GM23248 (cell line): ENCODE results near the gene EFCAB6.

Experiments used
- EZH2 ChIP-seq: fragments of 200-600 bp; sonication (generic); IDR thresholded peaks from 2 replicates; pipeline ENCODE4 v1.6.1; 2018; ENCODE audit warnings: antibody characterized with exemption, mild to moderate bottlenecking; ENCODE audit not compliant: insufficient read depth, poor library complexity, severe bottlenecking
- EZH2phosphoT487 ChIP-seq: fragments of 200-600 bp; sonication (generic); IDR thresholded peaks from 2 replicates; pipeline ENCODE4 v1.6.1; 2018; ENCODE audit warnings: antibody characterized with exemption, moderate library complexity, mild to moderate bottlenecking, low read depth; ENCODE audit not compliant: insufficient read depth

- TF ChIP-seq EZH2phosphoT487 (no peak), EZH2 (no peak)
Measured at GRCh38 chr22:43800970-43801369, 11.1 kb downstream of the EFCAB6 start.
